HG02943 (cell line): ENCODE results near the gene FAM98A.

Source experiments
- ATAC-seq: cut with Tn5 transposase; IDR thresholded peaks from one replicate; pipeline ENCODE4 v1.9.1; 2021; ENCODE audit warnings: mild to moderate bottlenecking, low read depth, moderate library complexity; ENCODE audit not compliant: unreplicated experiment

The FAM98A gene

GRCh38 chr2:33598561-33599174 is 431 bp downstream of the FAM98A start:
- ATAC-seq = peak; percentile 54

DNA sequence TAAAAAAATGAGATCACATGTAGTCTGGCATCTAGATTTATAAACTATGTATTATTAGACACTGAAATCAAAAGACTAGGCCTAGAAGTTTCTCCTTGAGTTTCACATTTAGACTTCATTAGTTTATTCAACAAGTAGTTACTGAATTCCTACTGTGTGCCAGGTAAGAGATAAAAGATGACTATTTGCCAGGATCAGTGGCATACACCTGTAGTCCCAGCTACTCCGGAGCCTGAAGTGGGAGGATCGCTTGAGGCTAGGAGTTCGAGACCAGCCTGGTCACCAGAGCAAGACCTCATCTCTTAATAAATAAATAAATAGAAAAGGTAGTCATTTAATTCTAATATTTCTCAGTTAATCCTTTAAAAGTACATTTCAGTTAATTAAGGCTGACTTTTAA is 2.1 kb downstream of the FAM98A start:
- no peak for ATAC-seq

GRCh38 chr2:33595385-33595784 is 3.7 kb downstream of the FAM98A start:
- no peak for ATAC-seq

GRCh38 chr2:33589444-33589843 is 9.7 kb downstream of the FAM98A start:
- no peak for ATAC-seq

- ATAC-seq = no peak
Measured at GRCh38 chr2:33588232-33588631, 10.9 kb downstream of the FAM98A start.

- ATAC-seq = no peak
Measured at GRCh38 chr2:33586766-33587165, 12.3 kb downstream of the FAM98A start.

DNA sequence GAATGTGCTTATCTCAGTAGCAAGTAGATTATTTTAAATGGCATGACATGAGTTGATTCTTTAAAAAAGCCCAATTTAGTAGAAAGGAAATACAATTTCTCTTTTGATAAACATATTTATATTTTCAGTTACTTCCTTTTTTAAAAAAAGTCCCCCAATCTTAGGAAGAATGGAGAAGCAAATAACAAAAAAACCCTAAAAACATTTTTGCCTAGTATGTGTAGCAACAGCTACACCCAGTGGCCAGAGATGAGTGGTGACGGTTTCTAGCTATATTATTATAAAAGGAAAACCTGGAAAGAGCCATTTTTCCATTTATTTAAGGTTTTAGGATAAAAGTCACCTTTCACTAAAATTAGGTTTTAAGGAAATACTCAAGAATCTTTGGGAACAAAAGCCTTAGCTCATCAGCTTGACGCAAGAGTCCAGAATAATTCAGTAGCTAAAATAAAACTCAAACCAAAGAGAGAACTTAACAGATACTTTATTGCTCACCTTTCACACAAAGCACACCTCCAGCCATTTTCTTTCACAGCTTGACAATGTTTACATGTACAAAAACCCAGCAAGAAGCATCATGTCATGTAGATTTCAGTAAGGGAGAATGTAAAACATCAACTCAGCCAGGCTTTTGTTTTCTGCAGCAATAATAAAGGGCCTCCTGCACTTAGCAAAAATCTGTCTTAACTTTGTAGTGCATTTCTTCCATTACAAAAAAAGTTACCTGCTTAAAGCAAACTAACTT is 15.7 kb downstream of the FAM98A start:
- ATAC-seq = no peak

GRCh38 chr2:33581872-33582271 is 17.2 kb downstream of the FAM98A start:
- no peak for ATAC-seq

DNA sequence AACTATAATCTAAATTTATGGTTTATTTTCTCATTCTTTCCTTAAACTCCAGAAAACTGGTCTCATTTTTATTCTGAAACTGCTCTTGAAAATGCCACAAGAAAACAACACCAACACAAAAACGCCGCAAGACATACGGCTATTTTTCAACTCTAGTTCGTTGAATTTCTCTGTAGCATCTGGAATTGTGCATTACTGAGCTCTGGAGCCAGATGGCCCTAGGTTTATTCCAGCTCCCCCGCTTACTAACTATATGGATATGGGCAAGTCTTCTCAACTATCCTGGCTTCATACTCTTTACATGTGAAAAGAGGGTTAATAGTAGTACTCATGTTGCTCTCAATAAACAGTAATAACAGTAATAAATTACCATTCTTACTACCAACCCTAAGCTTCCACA is 19.9 kb downstream of the FAM98A start:
- no peak for ATAC-seq

DNA sequence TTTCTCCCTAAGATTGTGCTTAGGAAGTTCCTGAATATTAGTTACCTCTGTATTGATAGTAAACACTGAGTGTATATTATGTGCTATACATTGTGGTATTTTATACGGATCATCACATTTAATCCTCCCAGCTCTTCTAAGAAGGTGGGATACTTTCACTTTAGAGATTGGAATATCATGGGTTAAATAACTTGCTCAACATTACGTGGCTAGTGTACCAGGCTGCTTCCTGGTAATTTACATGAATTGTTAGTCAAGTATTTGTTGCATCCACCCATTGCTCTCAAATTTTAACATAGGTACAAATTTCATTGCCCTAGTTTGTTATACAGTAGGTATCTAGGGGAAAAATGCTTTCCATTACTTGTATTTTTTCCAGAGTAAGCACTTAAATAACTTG is 21.4 kb downstream of the FAM98A start:
- ATAC-seq = no peak

DNA sequence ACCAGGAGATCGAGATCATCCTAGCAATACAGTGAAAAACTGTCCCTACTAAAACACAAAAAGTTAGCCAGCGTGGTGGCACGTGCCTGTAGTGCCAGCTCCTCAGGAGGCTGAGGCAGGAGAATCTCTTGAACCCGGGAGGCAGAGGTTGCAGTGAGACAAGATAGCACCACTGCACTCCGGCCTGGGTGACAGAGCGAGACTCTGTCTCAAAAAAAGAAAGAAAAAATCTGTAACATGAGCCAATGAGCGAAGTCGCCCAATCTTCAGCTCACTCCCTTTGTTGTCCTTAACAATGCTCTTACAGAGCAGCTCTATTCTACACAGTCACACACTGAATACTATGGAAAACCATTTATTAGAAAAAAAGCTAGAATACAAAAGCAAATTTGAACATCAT is 22.0 kb downstream of the FAM98A start:
- ATAC-seq = no peak

GRCh38 chr2:33573657-33574056 is 25.4 kb downstream of the FAM98A start:
- no peak for ATAC-seq

DNA sequence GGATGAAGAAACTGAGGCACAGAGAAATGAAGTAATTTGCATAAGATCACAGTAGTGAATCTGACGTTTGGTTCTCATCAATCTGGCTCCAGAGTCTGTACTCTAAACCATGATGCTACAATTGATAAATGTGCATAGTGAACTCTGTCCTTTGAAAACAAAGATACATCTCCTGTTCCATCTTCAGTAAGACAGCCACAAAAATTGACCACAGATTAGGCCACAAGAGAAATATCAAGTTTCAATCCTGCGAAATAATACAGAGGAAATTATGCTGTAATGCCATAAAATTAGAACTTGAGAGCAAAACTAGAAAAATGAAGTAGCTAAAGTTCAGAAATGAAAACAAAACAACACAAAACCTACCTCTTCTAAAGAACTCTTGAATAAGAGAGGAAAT is 28.4 kb downstream of the FAM98A start:
- no peak for ATAC-seq

GRCh38 chr2:33561872-33562271 is 37.2 kb downstream of the FAM98A start:
- no peak for ATAC-seq

DNA sequence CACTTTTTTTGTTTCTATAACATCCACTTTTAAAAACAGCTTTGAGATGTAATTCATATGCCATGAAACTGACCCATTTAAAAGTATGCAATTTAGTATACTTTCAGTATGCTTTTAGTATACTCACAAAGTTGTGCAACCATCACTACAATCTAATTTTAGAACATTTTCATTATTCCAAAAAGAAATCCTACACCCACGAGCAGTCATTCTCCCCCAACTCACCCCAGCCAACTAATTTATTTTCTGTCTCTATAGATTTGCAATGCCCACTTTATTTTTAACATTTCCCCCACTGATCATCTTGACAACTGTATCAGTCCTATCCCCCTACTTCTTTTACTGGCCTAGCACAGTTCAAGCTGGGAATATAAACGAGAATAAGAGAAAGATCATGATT is 39.1 kb downstream of the FAM98A start:
- no peak for ATAC-seq

DNA sequence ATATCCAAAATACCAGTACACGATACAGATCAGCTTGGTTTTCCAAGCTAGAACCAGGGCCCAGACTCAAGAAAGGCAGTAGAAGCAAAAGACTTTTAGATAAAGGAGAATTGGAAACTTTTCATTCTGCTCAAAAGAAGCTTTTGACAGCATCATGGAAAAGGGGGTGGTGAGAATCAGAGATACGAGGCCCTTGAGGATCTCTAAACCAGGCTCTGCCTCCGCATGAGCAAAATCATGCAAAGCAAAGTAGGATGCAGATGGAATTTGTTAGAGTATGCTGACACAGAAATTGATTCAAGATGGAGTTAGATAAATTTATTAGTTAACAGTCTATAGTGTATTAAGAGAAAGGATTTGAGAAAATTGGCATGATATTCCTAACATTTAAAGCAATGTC is 39.8 kb downstream of the FAM98A start:
- ATAC-seq = no peak

DNA sequence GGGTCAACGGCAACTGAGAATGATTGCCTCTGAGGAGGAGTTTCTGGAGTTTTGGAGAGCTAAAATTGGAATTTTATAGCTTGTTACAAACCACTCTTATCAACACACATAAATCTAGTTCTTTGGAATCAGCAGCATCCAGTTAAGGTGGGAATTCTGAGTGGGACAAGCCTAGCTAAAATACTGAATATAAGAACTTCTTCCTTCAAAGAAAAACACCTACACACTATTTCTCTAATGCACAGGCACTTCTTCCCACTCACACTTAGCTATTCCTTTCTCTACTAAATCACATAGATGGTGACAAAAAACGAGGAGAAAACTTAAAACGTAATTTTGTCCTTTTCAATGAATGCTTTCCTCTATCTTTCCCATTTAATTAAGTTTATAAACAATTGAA is 43.4 kb downstream of the FAM98A start:
- ATAC-seq = no peak

- no peak for ATAC-seq
Measured at GRCh38 chr2:33552758-33553461, 46.2 kb downstream of the FAM98A start.

- ATAC-seq = no peak
Measured at GRCh38 chr2:33550206-33550605, 48.9 kb downstream of the FAM98A start.

GRCh38 chr2:33541243-33541642 is 57.9 kb downstream of the FAM98A start:
- no peak for ATAC-seq

DNA sequence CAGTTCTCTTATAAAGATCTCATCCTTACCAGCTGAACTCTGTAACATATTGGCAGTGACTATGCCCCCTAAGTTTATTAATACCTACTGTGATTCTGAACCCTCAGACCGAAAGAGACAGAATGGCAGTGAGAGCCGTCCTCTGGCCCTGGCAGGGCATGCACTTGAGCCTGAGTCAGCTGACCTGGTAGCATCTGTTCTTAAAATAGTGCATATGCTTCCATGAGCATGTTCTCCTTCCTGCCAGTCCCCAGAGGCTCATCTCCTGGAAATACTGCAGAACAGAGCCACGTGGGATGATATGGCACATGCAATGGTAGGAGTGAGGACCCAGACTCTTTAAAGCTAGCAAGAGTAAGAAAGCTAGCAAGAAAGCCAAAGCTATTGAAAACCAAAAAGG is 63.7 kb downstream of the FAM98A start:
- no peak for ATAC-seq
